Measurements from ENCODE around the gene INTS2. TPM values are rescaled to one million over a fixed set of nuclear protein-coding genes. Genes with fewer than 3 reads are reported as not detected.

The INTS2 gene, protein sequence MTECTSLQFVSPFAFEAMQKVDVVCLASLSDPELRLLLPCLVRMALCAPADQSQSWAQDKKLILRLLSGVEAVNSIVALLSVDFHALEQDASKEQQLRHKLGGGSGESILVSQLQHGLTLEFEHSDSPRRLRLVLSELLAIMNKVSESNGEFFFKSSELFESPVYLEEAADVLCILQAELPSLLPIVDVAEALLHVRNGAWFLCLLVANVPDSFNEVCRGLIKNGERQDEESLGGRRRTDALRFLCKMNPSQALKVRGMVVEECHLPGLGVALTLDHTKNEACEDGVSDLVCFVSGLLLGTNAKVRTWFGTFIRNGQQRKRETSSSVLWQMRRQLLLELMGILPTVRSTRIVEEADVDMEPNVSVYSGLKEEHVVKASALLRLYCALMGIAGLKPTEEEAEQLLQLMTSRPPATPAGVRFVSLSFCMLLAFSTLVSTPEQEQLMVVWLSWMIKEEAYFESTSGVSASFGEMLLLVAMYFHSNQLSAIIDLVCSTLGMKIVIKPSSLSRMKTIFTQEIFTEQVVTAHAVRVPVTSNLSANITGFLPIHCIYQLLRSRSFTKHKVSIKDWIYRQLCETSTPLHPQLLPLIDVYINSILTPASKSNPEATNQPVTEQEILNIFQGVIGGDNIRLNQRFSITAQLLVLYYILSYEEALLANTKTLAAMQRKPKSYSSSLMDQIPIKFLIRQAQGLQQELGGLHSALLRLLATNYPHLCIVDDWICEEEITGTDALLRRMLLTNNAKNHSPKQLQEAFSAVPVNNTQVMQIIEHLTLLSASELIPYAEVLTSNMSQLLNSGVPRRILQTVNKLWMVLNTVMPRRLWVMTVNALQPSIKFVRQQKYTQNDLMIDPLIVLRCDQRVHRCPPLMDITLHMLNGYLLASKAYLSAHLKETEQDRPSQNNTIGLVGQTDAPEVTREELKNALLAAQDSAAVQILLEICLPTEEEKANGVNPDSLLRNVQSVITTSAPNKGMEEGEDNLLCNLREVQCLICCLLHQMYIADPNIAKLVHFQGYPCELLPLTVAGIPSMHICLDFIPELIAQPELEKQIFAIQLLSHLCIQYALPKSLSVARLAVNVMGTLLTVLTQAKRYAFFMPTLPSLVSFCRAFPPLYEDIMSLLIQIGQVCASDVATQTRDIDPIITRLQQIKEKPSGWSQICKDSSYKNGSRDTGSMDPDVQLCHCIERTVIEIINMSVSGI
- 13.8 and 14.5 TPM in 2 replicates for total RNA-seq

DNA sequence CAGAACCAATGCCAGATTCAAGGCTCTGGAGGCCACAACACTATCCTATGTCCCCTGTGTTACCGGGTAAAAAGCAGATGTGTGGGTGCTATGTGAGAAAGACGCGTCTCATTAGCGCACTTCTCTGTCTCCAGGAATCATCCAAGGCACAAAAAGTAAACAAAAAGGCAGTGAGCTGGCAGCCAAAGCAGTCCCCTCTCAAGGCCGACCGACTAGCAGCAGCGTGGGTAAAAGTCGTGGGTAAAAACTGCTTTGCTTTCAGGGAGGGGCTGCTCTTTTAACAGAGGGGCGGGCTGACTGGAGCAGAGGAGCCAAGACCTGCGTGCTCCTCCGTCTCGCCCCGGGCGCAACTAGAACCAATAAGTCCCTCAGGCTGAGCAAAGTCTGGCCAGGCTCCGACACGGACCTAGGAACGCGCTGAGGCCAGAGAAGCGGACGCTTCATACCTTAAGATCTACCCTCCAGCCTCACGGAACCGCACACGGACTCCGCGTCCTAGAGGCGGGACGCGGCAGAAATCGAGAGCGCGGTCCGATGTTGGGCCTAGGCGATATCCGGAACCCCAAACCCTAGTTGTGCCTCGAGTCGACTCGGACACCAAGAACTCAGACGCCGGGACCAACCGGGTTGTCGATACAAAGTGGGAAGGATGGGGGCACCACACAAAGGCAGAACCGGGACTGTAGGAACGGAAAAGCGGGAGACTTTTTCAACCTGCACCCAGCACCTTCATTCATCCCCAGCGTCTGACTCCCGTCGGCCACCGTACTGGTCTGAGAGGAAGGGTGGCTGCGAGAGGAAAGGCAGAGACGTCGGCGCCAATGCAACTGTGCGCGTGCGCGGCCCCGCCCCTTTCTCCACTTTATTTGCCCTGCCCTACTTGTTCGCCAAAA, at the start of gene INTS2:
Gene INTS2, minus strand, starts transcription at position 775 of the 893 bp plus-strand sequence. CDS start 1,338 bp downstream, outside the sequence.

GRCh38 chr17:61862975-61863800, 64.6 kb downstream of the INTS2 start, which contains the start of gene BRIP1:
TSS of gene BRIP1 (minus strand) at chr17:61863528. CDS start at chr17:61861539, 1,989 bp downstream.

Other genes starting within 250 kb of the INTS2 start
- gene BRIP1, start 64.5 kb downstream of the INTS2 start, total RNA-seq = 5.4 and 7.0 TPM in 2 replicates
- 39.0 and 50.4 TPM in 2 replicates for gene MED13, start 137.3 kb upstream of the INTS2 start, total RNA-seq

All from aortic smooth muscle cell (primary cell).